Left kidney (tissue), 1 donor: ENCODE results near the gene MRPS14. TPM values are rescaled to one million over a fixed set of nuclear protein-coding genes. Genes with fewer than 3 reads are reported as not detected.

ENCODE experiments used
- polyA plus RNA-seq: library from polyadenylated mRNA; unstranded; fragments of 120-200 nt; gene quantifications from one replicate; pipeline ENCODE4 v1.2.1, GENCODE V29; 2013; ENCODE audit not compliant: insufficient read length

MRPS14 gene
- polyA plus RNA-seq, 1 donor: 52.9 TPM

Other genes with a start within 250 kb of the MRPS14 start
- gene CACYBP, start 23.5 kb downstream of the MRPS14 start, polyA plus RNA-seq: 140 TPM
- gene TNN, start 44.4 kb upstream of the MRPS14 start, polyA plus RNA-seq: 2.4 TPM
- gene KIAA0040, start 169.4 kb upstream of the MRPS14 start, polyA plus RNA-seq: 18.0 TPM